T-helper 9 cell (primary cell): ENCODE results near the gene PPP1R1B.

Experiments
- DNase-seq: peaks from one replicate; pipeline ENCODE4 v3.0.0-alpha.2; 2020

The PPP1R1B gene

DNA sequence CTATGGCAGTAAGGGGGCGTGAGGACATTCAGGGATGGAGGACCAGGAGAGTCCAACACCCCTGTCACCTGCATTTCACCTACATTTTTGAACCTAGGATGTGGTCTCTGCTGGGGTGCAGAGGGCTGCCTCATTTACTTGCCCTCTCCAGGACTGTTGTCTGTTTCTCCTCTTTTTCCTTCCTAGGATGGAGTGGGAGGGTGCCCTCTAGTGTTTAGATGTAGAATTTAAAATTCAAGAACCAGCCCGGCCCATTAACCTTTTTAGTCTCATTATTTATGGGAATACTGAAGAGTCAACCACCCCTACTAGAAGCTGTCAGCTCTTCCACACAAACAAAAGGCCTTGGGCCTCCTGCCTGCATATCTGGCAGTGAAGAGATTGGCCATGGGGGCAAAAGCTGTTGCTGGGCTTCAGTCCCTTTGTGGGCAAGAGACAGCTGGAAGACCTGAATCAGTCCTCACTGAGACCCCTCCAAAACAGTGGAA, 7.7 kb downstream of the PPP1R1B start:
- DNase-seq = no peak

DNA sequence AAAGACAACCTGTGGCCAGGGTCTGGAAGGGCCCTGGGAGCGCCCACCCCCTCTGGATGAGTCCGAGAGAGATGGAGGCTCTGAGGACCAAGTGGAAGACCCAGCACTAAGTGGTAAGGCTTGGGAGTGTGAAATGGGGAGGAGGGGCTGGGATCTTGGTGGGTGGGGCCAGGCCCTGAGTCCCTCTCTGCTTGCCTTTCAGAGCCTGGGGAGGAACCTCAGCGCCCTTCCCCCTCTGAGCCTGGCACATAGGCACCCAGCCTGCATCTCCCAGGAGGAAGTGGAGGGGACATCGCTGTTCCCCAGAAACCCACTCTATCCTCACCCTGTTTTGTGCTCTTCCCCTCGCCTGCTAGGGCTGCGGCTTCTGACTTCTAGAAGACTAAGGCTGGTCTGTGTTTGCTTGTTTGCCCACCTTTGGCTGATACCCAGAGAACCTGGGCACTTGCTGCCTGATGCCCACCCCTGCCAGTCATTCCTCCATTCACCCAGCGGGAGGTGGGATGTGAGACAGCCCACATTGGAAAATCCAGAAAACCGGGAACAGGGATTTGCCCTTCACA, 8.9 kb downstream of the PPP1R1B start:
- no peak for DNase-seq

DNA sequence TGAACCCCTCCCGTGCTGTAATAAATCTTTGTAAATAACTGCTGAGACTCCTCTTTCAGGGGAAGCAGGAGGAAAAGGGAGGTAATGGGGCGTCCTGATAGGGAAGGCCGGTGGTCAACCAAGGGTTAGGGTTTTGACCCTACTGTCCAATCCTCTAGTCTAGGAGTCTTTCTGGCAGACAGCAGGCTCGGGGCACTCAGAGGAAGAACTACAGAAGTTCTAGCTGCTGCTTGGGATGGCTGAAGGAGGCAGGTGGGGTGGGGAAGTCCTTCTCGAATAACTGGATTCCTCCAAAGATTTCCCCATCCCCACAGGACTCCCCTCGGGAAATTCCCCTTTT, 9.8 kb downstream of the PPP1R1B start:
- no peak for DNase-seq

GRCh38 chr17:39636927-39637736, 10.4 kb downstream of the PPP1R1B start, which contains the start of gene STARD3:
TSS of gene STARD3 (plus strand) at chr17:39637144. CDS start at chr17:39653532, 16,388 bp downstream.
- DNase-seq = peak; percentile 88

GRCh38 chr17:39638317-39638716, 11.6 kb downstream of the PPP1R1B start:
- no peak for DNase-seq

DNA sequence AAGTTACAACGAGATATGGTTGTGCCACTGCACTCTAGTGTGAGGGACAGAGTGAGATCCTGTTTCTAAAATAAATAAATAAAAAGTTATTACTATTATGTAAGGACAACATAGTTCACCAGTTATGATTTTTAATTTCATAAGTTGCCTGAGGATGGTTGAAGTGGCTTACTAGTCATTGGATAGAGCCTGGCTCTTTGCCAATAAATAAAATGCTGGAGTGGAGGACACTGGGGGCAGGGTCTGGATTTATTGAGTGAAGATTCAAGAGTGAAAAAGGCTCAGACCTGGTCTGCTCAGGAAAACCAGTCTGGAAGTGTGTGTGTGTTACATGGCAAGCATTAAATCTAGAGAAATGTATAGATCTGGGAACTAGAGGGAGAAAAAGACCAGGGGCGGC, 12.3 kb downstream of the PPP1R1B start:
- no peak for DNase-seq

DNA sequence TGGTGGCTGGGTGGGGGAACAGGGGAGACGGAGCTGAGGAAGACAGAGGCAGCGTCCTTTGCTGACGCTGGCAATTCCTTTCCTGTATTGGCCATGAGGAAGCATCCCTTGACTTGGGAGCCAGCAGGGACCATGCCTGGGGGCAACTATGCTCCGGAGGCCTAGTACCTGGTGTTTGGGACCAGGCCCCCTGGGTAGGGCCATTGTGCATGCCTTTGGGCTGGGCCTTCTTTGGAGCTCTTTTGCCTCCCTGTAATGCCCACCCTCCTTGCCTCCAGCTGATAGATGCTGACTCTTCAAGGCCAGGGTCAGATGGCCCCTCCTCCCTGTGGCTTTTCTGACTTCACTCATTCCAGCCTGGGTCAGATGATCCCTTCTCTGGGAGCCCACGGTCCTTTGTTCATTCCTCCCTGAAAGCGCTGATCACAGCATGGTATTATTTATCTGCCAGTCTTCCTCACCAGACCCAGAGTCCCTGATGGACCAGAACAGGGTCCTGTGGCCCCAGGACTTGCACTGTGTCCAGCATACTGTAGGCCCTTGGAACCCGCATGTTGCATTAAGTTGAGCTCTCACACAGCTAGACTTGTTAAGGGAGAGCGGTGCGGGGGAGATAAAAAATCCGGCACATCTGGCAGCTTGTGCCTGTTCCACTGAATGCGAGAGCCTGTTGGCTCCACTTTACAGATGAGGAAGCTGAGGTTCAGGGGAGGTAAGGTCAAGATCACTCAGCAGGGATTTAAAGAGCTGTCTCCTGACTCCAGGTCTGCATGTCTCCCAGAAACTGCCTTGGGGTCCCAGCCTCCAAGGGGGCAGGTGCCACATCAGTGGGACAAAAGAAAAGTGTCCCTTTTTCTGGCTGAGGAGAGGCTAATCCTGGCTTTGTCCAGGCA, 13.1 kb downstream of the PPP1R1B start:
- no peak for DNase-seq

DNA sequence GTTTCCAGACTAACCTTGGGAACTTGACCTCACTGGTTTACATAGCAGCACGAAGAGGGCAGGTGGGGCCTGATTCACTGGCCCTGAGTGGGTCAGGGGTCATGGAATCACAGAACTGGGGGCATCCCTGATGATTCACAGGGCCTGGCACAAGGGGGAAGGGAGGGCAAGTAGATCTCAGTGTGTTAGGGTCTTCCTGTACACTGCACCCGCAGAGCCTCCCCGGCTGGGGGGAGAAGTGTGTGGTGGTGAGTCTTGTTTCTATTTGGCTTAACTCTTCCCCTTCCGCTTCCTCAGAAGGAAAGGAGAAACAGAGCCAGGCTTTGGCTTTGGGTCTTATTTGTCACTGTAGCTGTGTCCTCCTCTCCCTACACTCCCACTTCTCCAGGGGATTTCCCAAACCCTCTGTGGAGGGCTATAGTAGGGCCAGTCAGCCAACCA, 13.9 kb downstream of the PPP1R1B start:
- no peak for DNase-seq

- DNase-seq = no peak
These were observed 14.3 kb downstream of the PPP1R1B start for GRCh38 chr17:39641097-39641496.

DNA sequence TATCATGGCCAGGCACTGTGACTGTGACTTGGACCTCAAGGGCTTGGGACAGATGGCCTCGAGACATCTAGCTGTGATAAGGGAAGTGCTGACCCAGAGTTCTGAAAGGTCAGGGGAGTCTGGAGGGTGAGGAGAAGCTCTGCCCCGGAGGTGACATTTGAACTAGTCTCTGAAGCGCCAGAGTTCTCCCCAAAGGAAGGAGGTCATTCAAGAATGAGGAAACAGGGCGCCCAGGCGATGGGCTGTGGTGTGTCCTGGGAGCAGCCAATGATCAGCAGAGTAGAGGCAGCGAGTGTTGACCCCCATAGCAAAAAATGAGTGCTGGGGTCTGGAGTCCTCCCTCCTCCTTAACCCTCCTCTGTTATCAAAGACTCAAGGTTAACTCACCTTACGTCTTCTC, 15.1 kb downstream of the PPP1R1B start:
- no peak for DNase-seq

DNA sequence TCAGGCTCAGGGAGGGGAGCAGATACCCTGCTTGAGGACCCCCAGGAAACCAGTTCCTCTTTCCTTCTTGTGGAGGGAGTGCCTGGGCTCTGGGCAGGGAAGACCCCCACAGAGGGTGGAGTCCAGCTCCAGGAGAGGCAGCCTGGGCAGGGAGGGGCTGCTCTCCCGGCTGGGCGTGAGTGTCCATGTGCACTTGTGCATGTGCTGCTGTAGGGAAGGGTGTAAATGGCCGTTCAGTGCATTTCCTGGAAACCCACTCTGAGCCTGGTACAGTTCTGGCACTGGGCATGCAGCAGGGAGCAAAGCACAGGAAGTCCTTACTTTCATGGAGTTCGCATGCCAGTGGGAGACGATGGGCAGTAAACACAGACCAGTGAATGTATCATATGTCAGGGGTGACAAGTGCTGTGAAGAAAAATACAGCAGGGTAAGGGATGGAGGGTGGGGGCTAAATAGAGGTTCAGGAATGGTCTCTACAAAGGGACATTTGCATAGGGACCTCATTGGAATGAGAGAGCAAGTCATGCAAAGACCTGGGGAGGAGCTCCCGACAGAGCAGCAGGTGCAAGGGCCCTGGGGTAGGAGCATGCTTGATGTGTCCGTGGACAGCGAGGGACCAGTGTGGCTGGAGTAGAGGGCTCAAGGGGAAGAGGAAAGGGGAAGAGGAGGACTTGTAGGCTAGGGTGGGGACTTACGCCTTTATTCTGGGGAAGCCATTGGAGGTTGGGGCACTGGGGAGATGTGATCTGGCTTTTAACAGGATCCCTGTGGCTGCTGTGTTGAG, 15.7 kb downstream of the PPP1R1B start:
- no peak for DNase-seq

- DNase-seq = no peak
These were observed 16.5 kb downstream of the PPP1R1B start for GRCh38 chr17:39643271-39643670.

DNA sequence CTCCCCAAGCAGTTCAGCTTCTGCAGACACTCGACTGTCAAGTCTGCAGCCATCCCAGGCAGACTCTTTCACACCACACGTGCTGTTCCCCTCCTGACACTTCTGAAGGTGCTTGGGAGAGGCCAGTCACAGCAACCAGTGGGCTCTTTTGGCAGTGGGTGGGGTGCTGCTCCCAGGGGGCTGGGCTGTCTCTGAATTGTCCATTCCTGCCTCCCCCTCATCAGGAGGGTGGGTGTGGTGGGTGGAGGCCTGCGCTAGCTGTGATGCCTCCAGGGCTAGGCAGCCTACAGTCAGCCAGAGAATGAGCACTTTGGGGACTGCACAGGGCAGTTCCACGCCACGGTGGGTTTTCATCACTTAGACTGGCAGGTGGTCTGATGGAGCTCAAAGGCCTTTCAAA, 20.5 kb downstream of the PPP1R1B start:
- DNase-seq = no peak

GRCh38 chr17:39648616-39649366, 22.0 kb downstream of the PPP1R1B start:
- no peak for DNase-seq

GRCh38 chr17:39650121-39650579, 23.4 kb downstream of the PPP1R1B start:
- DNase-seq = no peak

DNA sequence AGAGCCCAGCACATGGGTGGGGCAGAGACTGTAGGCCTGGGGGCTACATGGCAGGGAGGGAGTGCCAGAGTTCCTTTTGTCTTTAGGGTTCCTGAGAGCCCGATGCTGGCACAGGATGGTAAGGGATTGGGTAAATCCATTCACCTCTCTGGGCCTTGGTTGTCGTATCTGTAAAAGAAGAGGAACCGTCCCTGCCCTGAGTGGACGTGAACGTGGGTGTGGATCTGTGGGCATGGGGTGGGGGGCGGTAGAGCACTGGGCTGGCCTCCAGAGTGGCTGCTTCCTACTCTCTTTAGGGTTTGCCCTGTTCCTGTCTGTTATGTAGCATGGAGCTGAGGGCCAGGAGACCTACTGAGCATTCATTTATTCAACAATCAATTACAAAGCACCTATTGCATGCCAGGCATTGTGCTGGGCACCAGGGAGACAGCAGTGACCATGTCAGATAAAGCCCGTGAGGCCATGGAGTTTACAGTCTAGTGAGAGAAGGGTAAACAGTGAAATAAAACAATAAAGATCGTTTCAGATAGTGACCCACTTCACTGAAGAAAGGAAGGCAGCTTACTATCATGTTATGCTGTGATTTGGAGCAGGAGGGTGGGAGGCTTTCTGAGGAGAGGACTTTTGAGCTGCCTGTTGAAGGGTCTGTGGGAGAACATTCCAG, 25.3 kb downstream of the PPP1R1B start:
- no peak for DNase-seq

DNA sequence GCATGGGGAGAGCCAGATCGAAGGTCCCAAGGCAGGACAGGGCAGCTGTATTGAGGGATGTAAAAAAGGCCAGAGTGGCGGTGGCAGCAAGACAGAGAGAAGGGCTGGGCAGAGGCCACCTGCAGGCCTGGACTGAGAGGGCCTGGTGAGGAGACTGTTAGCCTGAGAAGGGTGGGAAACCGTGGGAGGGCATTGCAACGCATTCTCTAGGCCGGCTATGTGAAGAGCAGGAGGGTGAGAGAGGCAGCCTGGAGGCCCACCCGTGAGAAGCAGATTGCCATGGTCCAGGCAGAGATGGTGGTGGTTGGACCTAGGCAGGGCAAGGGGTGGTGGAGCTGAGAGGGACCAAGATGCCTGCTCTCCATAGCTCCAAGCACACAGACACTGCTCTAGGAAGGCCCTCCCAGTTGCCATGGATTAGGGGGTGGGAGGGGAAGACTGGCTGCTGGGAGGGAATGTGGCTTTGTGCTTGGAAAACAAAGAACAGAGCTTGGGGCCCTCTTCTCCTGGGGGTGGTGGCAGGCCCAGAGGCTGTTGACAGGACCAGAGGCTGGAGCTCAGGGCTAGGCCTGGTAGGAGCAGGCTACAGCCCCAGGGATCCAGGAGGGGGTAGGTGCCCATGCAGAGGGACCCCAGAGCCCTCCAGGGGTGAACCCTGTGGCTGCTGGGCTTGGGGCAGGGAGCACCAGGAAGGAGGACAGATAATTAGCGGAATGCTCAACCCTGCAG, 26.0 kb downstream of the PPP1R1B start:
- no peak for DNase-seq

DNA sequence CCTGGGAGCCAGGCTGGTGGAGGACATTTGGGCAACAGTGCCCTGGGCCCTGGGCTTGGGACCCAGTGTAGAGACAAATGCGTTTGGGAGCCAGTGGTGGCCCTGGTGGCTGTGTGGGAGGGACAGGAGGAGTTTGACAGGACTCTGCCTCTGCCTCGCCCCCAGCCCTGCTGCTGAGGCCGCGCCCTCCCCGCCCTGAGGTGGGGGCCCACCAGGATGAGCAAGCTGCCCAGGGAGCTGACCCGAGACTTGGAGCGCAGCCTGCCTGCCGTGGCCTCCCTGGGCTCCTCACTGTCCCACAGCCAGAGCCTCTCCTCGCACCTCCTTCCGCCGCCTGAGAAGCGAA, 26.5 kb downstream of the PPP1R1B start:
- DNase-seq = no peak

- peak; percentile 90 for DNase-seq
These were observed 27.0 kb downstream of the PPP1R1B start for GRCh38 chr17:39653662-39654331.

- DNase-seq = no peak
These were observed 28.4 kb downstream of the PPP1R1B start for GRCh38 chr17:39655105-39655504.
